ENCODE results near the gene MACROD1.

The MACROD1 gene

DNA sequence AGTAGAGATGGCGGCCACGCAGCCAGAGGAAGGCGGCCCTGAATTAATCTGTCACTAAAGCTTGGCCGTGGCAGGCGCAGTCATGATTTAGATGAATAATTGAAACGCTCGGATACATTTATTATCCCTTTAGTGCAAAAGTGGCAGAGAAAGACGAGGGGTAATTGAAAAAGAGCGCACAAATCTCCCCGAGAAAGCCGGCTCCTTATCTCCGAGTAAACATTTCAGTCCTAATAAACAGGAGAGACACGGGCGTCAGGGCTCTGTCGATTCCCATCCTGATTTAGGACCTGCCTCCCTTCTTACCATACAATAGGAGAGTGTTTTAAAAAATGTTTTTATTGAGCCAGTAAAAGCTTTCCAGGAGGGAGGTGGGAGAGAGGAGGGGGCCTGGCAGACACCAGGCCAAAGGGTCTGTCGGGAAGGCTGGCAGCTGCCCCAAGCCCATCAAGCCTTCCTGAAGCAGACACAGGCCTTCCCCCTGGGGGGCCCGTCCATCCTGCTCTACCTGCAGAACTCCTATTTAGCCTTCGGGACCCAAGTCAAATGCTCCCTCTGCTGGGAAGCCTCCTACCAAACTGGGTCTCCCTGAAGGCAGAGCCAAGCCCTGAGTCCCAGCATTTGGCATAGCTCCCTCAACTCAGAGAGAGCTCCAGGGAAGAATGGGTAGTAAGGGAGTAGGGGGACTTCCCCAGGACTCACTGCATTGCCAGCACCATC lies 156.8 kb downstream of the MACROD1 start:
- no peak for DNase-seq

DNA sequence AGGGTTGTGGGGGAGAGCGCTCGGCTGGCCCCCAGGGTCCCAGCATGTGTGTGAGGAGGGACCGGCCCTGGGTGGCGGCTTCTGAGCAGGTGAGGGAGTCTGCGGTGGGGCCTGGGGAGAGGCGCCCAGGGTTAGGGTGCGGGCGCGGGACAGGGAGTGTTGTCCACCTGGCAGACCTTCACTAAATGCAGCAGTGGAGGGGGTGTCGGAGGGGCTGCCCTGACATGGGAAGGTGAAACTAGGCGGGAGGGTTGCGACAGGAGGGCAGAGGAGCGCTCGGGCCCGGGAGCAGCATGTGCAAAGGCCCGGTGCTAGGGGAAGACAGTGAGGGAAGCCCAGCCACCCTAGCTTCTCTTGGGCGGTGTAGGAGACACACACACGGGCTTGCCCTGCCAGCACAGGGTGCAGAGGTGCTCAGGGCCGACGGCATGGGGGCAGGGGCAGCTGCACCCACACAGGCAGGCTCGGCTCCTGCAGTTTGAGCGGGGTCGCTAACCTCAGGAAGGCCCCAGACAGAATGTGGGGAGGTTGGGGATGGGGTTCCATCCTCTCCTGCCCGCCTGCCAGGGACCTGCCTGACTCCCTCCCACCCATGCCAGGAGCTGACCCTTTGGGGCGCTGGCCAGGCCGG lies 157.5 kb downstream of the MACROD1 start:
- DNase-seq, result no peak

DNA sequence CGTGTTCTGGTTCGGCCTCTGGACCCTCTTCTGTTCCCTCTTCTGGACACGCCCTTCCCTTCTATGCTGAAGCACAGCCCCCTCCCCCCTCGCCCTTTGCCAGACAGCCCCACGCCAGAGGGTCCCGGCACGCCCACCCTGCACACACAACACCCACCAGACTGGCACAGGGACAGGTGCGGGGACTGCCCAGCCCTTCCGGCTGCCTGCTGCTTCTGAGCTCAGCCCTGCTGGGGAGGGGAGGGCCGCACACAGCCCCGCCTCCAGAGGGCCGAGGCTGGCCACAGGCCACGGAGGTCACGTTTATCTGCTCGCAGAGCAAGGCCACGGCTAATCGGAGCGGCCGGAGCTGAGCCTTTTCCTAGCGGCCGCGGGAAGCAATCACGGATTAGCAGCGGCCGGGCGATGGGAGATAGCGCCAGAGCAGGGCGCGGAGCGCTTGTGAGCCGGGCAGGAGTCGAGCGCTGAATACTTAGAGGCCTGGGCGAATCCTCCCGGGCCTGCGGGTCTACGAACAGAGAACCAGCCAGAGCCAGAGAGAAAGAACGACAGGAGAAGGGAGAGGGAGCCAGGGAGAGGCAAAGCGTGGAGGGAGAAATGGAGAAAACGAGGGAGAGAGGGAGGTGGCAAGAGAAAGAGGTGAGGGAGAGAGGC lies 158.2 kb downstream of the MACROD1 start:
- peak; percentile 46 for DNase-seq

DNA sequence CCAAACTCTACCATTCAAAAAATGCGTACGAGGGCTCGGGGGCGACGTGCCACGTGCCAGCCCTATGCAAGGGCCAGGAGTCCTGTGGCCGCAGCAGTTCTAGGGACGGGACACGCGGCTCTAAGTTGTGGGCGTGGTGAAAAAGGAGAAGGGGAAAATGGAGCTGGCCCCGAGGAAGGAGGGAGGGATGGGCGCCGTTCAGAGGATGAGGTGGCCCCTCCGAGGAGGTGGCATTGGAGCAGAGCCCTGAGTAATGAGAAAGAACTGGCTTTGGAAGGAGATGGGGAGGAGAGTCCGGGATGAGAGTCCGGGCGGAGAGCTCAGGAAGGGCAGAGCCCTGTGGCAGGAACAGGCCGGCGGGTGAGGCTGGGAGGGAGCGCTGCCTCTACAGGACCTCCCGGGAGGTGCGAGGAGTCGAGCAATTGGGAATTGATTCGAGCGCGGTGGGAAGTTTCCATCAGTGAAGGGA lies 158.7 kb downstream of the MACROD1 start:
- peak; percentile 20 for DNase-seq

DNA sequence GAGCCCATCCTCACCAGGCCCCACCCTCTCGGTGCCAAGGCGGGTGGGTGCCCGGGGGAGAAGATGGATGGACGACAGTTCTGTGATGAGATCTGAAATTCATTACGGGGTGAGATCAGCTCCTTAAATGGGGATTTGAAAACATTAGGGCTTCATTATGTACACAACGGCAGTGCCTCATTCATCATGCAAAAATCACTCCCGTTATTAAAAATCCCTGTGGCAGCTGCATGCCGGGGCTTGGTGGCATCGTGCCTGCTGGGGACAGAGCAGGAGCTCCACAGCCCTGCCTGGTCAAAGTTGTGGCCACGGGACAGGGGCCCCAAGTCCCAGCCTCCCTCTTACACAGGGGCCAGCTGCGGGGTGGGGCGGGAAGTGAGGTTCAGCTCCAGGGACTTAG lies 159.5 kb downstream of the MACROD1 start:
- DNase-seq, result no peak

DNA sequence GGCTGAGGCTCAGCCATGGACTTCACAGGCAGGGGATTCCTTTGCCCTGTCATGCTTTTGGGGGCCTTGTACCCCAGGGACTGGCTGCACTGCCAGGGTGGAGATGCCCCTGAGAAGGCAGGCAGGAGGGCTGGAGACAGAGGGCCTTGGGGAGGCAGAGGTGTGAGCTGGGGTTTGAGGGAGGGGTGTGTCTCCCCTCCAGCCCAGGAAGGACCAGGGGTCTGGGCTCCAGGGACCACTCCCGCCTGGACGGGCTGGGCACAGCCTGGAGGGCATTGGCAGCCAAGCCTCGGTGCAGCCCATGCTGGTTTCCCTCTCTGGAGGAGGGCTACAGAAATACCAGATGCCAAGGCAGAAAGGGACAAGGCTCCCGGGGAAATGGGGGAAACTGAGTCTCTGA lies 160.2 kb downstream of the MACROD1 start:
- DNase-seq, result no peak

DNA sequence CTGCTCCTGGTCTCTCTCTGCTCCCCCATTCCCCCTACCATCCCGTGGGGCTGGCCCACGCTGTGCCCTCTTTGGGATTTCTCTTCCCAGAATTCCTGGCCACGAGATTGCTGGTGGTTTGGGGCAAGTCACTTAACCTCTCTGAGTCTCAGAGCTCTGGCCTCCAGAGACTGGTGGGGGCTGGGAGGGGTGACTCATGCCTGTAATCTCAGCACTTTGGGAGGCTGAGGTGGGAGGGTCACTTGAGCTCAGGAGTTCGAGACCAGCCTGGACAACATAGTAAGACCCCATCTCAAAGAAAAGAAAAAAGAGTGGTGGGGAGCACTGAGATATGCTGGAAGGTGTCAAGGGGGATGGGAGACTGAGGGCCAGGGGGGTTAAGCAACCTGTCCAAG lies 161.3 kb downstream of the MACROD1 start:
- no peak for DNase-seq

DNA sequence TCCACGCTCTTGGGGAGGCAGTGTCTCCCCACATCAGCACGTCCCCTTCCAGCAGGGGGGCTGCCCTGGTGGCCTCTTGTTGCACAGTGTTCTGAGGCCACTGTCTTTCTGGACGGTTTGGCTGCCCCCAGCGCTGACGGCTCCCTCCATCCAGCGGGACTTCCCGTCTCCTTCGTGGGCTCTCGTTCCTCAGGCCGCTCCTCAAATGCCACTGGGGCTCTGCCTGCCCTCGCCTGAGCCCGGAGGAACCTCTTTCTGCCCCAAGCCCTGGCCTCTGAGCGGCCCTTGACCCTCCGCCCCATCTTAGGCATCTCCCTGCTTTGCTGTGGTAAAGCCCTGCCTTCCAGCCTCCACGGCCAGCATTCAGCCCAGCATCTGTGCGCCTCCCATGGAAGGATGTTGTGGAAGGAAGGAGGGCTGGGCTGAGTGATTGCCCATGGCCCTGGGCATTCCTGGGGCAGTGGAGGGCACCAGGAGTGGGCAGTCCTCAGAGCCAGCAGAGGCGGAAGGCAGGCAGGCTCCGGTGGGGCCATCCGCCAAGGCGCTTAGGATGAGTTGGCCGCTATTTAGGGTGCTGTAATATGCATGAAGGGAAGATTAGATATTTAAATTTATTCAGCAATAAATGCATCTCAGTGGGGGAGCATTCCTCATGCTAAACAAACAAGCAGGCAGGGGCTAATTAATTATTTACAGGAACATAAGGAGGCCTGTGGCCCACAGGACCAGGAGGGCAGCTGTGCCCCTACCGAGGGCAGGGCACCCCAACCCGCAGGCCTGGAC lies 161.9 kb downstream of the MACROD1 start:
- DNase-seq, result no peak

DNA sequence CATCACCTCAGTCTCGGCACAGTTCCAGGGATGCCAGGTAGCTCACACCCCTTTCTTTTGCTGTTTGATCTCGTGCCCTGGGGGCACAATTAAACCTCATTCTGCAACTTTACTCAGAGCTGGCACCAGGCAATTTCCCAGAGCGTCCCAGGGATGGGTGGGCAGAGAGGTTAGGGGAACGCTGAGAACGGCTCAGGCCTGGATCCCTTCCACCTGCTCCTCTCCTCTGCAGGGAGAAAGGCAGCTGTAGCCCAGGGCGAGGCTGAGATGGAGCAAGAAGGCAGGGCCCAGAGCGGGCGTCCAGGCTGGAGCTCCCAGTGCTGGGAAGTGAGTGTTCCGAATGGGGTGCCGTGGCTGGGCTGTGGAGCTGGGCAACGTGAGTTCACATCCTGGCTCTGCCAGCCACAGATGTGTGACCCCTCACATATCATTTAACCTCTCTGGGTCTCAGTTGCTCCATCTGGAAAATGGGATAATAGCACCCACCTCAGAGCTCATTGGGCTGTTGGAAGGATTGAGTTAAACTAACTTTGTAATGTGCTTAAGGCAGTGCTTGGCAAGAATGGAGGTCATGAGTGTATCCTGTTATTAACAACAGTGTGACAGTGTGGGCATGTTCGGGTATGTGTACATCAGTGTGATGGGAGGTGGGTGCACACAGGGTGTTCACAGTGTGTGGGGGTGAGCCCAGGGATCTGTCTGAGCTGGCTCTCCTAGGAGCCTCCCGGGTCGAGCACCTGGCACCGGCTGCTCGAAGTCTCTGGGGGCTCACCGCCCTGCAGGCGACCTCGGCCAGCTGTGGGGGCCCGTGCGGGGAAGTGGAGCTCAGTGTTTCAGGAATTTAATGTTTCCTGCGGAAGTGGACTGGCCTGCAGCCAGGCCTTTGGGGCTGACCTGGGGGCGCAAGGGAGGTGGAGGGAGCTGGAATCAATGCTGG lies 164.2 kb downstream of the MACROD1 start:
- no peak for DNase-seq

DNA sequence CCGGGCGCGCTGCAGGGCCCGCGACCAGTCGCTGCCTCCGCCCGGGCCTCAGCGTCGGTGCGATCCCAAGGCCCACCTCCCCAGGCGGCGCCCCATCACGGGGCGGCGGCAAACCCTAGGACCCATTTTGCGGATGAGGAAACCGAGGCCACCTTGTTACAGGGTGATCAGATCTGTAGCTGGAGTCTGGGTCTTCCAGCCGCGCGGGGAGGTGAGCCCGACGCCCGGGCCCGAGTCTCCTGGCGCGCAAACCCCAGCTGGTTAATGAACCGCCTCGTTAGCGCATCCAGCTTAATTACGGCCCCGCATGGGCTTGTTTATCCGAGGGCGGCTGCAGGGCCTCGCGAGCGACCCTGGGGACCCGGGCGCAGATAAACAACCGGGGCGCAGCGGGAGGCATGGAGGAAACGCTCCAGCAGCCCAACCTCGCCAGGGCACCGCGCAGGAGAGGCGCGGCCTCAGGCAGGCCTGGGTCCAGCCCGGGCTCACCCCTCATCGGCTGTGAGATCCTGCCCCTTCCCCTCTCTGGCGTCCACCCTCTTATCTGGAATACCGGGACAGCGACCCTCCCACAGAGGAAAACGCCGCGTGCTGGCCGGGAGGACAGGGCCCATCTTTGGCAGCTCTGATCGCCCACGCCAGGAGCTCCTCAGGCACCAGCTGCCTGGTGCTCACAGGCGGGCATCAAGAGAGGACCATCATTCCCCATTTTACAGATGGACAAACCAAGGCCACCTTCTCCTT lies 165.0 kb downstream of the MACROD1 start:
- DNase-seq, result no peak

DNA sequence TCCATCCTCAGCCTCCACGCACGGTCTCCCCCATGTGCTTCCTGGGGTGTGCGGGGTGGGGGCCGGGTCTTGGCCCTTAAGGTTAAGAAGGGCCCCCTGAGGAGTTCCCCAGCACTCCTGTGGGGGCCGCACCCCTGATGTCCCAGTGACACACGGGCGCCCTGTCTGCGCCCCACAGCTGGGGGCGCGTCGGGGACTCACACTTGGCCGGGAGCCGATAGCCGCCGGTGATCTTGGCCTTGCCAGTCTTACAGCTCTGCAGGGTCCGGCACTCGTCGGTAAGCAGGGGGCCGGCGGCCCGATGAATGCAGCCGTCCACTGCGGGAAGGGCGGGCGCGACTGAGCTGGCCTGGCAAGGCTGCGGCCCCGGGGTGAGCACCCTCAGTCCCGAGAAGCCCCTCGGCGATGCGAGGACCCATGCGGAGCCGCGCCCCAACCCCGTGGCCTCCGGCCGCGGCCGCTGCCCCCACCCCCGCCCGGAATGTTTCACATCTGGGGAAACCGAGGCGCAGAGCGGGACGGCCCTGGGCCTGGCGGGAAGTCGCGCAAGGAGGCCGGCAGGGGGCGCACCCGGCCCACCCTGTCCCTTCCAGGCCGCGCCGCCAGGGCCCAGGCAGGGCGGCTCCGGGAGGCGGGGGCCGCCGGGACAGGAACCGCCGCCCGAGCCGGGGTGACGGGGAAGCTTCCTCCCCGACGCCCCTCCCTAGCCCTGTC lies 165.7 kb downstream of the MACROD1 start:
- no peak for DNase-seq

DNA sequence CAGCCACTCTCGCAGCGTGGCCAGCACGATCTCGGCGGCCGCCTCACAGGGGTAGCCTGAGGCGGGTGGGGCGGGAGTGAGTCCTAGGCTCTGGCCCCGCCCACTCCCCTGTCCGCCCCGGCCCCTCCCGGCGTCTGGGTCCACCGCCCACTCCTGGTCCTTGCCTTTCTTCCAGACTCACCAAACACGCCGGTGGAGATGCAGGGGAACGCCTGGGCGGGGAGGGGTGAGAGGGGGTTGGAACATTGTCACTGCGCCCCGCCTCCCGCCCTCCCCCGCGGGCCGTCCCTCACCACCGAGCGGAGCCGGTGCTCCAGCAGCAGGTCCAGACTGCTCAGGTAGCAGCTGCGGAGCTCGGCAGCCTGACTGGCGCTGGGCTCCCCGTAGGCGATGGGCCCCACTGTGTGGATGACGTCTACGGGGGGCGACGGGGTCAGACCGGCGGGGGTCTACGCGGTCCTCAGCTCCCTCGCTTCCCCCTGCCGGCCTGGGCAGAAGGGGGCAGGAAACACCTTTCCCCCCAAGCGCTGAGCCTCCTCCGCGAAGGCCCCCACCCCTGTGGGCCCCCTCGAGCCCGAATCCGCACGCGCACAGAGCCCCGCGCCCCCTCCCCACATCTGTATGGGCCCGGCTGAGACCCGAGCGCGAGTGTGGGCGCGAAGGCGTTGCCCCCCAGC lies 166.4 kb downstream of the MACROD1 start:
- no peak for DNase-seq

DNA sequence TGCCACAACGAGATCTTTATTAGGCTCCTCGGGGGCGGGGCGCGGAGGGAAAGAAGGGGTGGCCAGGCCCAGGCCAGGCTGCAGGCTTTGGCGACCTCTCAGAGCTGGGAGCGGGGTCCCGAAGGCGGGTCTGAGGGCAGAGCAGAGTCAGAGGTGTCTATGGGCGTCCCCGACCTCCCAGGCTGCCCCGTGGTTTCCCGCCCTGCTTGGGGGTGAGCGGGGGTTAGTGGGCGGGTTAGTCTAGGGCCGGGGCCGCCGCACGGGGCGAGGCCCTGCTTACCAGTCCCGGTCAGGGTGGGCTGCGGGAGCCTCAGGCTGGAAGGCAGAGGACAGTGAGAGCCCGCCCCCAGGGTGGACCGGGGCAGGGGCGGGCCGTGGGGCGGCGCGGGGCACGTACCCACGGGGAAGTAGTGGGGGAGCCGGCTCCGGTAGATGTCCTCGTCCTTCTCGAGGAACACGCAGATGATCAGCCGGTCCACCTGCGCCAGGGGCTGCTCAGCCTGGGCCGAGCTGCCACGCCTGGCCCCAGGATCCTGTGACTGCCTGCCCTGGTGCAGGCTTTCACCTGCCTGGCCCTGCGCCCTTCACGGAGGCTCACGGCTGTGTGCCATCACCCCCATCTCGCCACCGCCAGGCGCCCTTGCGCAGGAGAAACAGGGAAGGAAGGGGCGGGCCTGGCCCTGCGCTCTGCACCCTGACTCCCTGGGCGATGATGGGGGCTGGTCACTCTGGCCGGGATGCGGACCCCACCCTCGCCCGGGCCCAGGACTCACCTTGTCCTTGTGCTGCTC lies 167.2 kb downstream of the MACROD1 start:
- no peak for DNase-seq

DNA sequence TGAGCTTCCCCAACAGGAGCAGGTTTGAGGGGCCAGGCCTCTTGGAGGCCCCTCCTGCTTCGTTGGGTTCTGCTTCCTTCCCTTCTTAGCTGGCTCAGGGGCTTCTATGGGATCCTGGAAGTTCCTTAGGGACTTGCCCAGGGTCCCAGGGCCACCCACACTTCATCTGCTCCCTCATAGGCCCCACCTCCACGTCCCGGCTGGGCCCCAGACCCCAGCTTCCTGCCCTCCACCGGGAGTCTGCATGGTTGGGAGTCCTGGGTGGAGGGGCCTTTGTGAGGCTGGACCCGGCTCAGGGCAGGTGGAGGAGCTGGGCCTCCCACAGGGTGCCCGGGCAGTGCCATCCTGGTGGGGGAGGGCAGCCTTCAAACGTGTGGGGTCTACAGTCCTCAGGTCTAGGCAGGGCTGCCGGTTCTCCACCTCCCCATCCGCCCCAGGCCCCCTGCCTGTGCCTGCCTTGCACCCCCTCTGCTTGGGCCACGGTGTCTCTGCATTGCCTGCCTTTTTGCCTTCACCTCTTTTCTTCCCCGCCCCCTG lies 168.0 kb downstream of the MACROD1 start:
- DNase-seq, result no peak

DNA sequence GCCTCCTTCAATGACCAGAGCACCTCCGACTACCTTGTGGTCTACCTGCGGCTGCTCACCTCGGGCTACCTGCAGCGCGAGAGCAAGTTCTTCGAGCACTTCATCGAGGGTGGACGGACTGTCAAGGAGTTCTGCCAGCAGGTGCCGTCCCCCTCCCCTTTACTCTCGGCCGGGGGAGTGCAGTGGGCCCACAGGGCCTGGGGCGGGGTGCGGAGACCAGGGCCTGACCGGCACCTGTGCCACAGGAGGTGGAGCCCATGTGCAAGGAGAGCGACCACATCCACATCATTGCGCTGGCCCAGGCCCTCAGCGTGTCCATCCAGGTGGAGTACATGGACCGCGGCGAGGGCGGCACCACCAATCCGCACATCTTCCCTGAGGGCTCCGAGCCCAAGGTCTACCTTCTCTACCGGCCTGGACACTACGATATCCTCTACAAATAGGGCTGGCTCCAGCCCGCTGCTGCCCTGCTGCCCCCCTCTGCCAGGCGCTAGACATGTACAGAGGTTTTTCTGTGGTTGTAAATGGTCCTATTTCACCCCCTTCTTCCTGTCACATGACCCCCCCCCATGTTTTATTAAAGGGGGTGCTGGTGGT lies 168.7 kb downstream of the MACROD1 start:
- no peak for DNase-seq

DNA sequence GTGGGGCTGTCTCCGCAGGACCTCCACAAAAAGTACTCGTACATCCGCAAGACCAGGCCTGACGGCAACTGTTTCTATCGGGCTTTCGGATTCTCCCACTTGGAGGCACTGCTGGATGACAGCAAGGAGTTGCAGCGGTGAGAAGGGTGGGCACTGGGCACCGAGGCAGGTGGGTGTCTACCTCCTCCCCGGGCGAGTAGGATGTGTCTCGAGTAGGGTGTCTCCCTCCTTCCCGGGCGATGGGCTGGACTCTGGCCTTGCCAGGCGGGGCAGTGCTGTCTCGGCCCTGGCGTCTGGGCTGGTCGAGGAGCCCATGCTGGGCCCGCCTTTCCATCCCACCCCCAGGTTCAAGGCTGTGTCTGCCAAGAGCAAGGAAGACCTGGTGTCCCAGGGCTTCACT lies 169.4 kb downstream of the MACROD1 start:
- DNase-seq, result no peak

DNA sequence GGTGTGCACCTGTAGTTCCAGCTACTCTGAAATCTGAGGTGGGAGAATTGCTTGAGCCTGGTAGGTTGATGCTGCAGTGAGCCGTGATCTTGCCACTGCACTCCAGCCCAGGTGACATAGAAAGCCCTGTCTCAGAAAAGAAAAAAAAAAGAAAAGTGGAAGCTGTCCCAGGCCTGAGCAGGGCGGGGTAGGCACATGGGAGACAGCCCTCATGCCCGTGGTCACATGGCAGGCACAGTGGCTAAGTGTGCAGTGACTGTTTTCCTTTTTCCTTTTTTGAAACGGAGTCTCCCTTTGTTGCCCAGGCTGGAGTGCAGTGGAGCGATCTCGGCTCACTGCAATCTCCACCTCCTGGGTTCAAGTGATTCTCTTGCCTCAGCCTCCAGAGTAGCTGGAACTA lies 171.9 kb downstream of the MACROD1 start:
- DNase-seq, result no peak

DNA sequence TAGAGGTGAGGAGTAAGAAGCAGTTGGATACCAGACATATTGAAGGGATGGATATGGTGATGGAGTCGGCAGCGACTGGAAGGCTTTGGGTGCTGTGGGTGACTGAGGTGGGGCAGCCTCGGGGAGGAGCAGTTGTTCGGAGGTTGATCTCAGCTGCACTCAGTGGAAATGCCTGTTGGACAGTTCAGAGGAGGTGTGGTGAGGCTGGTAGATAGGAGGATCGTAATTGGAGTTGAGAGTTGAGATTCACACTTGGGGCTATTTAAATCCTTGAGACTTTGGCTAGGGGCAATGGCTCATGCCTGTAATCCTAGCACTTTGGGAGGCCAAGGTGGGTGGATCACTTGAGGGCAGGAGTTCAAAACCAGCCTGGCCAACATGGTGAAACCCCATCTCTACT lies 172.8 kb downstream of the MACROD1 start:
- no peak for DNase-seq

DNA sequence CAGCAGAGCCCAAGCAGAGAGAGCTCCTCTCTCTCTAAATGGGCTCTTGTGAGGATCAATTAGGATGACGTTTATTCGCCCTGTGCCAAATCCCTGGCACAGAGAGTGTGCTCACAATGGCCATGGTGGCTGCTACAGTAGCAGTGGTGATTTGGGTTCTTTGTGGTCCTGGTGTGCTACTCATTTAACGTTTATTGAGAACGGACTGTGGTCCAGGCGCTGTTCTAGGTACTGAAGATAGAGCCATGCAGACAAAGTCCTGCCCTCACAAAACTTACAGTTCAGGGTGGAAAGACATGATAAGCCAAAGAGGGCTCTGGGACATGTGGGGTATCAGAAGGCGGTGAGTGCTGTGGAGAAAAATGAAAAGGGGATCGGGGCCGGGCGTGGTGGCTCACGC lies 174.4 kb downstream of the MACROD1 start:
- DNase-seq, result no peak
